HG02981 (cell line): ENCODE data around the gene KLHL26.
"Not testable (repeated sequence)": the region's sequence is repeated elsewhere in the genome, so short reads cannot be mapped to it uniquely, and the experiment has no call there.

Experiments
- ATAC-seq: cut with Tn5 transposase; IDR thresholded peaks from one replicate; pipeline ENCODE4 v1.9.1; 2021; ENCODE audit warnings: mild to moderate bottlenecking, moderate library complexity; ENCODE audit not compliant: unreplicated experiment

The KLHL26 gene

DNA sequence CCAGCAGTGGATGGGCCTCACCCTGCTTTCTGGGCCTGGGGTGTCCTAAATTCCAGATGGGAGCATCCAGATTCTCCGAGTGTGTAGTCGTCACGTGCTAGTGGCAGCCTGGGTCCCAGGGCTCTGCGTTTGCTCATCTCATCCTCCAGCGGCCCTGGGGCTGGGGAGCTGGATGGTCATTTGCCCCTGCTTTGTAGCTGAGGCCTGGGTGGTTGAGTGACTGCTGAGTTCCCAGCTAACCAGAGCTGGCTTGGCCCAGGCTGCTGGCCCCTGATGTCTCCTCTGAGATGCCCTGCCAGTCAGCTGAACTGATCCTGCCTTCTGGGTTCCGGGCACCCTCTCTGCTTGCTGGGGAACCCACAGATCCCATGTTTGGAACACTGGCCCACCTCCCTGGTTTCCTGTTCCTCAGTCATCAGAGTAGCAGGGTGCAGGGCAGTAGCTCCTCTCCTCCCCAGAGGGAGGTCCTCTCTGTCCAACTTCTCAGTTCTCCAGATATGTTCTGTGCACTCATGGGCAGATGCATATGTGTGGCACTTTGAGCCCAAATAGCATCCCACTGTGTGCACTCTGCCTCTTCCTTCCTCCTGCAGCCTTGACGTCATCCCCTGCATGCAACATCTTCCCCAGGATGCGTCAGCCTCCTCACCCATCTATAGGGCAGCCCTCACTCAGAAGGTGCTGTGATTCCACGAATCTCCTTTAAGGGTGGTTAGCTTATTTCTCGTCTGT, 24.3 kb downstream of the KLHL26 start:
- ATAC-seq, result no peak

DNA sequence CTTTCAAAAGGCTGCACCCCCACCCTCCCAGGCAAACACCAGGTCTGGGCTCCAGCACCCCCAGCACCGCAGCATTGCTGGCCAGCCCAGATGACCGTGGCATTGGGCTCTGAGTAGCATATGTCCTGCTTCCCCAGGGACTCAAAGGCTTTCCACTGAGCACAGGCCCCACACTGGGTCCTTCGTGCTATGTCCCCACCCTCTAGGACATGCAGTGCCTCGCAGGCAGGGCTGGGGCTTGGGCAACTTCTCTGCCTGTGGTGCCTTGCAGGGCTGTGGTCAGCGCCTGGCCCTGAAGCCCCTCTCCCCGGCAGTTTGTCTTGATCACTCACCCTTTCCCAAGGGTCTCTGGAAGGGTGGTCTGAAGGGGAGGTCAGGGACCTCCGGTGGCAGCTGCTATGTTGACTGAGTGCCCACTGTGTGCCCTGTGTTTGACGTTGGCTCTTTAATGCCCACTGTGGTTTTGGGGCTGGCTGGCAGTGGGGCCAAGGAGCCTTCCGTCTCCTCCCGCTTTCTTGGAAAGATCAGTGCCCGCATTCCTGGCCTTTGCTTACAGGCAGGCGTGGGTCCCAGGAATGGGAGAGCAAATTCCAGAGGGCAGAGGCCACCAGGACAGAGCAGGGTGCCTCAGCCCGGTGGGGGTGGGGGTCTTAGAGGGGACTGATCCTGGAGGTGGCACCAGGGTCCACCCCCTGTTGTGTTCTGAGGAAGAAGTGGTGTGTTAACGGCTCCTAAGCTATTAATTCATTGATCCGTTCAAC, 26.3 kb downstream of the KLHL26 start:
- no peak for ATAC-seq

DNA sequence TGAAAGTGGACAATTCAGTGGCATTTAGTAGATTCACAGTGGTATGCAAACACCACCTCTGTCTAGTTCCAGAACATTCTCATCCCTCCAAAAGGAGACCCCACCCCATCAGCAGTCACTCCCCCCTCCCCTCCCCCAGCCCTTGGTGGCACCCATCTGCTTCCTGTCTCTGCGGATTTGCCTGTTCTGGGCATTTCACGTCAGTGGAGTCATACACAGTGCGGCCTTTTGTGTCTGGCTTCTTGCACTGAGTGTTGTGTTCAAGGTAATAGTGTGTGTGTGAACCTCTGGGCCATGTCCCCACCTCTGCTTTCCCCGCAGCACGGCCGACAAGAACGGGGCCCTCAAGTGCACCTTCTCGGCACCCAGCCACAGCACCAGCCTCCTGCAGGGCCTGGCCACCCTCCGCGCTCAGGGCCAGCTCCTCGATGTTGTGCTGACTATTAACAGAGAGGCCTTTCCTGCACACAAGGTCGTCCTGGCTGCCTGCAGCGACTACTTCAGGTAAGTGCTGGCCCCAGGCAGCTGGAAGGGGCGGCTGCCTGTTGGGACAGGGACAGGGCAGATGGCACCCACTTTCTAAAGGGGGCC, 27.2 kb downstream of the KLHL26 start:
- no peak for ATAC-seq

DNA sequence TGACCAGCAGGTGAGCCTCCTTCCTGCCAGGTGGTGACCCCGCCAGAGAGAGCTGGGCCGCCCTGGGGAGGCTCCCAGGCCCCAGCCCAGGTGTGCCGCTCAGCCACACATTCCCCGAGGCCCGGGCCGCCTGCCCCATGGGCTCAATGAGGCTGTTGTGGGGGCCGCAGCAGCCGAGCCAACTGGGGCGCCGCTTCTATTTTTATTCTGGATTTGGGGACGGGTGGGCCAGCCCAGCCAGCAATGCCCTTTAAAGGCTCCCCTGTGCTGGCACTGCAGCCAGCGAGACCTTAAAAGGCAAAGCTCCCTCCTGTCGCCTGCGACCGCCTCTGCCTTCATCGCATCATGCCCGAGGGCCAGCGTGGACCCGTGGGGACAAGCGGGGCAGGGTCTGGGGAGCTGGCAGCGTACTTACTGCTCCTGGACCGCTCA, 29.0 kb downstream of the KLHL26 start:
- ATAC-seq, result no peak

DNA sequence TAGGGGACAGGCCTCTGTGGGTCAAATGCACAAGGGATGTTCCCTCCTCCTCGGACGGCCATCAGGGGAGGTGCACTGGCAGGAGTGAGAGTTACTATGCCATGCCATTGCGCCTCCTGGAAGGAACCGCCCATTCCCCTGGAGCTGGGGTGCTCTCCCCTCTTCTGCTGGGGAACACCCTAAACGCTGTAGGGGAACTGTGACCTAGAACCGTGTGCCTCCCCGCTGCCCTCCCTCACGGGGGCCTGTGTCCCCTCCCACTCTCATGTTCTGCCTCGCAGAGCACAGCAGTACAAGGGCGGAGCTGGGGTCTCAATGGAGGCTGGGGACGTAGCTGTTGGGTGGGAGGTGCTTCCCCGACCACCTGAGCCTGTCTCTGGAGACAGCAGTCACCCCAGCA, 29.5 kb downstream of the KLHL26 start:
- no peak for ATAC-seq

DNA sequence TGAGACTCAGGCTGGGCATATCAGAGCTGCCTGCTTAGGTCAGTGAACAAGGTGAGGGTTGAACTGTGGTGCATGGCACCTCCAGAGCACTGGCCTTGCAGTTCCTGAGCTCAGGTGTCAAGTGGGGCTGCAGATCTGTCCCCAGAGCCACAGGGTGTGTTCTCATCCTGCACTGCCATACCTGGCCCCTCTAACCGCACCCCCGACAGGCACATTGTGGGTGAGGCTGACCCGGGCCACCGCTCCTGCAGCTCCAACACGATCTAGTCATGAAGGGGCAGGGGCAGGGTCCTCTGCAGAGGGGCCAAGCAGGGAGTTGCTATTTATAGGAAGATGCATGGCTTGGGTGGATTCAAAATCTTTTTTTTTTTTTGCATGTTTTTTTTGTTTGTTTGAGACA, 30.0 kb downstream of the KLHL26 start:
- ATAC-seq, result no peak

DNA sequence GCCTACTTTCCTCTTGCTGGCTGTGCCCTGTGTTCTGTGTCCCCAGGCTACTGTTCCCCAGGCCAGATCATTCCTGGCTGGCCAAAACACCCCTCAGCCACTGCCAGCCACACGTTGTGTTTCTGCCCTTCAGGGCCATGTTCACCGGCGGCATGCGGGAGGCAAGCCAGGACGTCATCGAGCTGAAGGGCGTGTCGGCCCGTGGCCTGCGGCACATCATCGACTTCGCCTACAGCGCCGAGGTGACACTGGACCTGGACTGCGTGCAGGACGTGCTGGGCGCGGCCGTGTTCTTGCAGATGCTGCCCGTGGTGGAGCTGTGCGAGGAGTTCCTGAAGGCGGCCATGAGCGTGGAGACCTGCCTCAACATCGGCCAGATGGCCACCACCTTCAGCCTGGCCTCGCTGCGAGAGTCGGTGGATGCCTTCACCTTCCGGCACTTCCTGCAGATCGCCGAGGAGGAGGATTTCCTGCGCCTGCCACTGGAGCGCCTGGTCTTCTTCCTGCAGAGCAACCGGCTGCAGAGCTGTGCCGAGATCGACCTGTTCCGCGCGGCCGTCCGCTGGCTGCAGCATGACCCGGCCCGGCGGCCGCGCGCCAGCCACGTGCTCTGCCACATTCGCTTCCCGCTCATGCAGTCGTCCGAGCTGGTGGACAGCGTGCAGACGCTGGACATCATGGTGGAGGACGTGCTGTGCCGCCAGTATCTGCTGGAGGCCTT, 30.9 kb downstream of the KLHL26 start:
- no peak for ATAC-seq

DNA sequence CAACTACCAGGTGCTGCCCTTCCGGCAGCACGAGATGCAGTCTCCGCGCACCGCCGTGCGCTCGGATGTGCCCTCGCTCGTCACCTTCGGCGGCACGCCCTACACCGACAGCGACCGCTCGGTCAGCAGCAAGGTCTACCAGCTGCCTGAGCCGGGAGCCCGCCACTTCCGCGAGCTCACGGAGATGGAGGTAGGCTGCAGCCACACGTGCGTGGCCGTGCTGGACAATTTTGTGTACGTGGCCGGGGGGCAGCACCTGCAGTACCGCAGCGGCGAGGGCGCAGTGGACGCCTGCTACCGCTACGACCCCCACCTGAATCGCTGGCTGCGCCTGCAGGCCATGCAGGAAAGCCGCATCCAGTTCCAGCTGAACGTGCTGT, 31.4 kb downstream of the KLHL26 start:
- no peak for ATAC-seq

DNA sequence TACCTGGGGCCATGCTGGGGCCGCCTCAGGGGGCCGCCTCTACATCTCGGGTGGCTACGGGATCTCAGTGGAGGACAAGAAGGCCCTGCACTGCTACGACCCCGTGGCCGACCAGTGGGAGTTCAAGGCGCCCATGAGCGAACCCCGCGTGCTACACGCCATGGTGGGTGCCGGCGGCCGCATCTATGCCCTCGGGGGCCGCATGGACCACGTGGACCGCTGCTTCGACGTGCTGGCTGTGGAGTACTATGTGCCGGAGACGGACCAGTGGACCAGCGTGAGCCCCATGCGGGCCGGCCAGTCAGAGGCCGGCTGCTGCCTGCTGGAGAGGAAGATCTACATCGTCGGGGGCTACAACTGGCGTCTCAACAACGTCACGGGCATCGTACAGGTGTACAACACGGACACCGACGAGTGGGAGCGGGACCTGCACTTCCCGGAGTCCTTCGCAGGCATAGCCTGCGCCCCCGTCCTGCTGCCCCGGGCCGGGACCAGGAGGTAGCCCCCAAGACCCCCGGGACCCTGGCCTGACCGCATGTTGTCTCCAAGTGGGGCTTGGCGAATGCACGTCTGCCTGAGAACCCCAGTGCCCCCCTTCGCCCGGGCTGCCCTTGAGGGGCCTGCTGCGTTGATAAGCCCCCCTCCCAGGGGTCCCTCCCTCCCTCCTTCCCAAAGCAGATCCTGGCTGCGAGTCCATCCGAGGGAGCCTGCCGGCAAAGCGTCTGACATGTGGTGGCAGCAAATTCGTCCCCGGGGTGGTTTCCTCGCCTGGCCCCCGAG, 32.1 kb downstream of the KLHL26 start:
- ATAC-seq, result no peak

DNA sequence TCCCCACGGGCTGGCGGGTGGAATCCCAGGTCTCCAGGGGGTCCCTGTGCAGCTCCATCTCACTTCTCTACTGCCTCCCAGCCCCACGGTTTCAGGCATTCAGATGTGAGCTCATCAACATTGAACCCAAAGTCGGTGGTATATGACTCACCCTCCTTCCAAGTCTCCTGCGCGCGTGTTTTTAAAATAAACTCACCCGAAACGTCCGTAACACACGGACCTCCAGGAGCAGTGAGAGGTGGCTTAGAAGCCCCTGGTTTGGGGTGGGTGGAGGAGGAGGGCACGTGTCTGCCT, 32.6 kb downstream of the KLHL26 start:
- no peak for ATAC-seq

DNA sequence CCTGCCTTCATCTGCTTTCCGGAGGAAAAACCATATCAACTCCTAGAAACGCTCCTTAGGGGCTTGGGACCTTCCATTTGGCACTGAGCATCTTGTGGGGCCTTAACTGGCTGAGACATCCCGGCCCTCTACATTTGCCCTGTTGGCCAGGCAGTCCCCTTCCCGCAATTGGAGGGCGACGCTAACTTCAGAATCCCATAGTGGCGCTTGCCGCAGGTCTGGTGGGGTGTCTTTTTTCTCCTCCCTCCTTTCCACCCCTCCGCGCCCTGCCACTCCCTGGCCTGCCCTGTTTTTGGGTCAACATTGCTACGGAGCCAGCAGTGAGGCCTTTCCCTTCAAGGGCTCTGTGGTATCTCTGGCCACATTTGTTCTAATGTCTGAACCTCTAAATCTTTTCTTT, 33.1 kb downstream of the KLHL26 start:
- ATAC-seq, result no peak

DNA sequence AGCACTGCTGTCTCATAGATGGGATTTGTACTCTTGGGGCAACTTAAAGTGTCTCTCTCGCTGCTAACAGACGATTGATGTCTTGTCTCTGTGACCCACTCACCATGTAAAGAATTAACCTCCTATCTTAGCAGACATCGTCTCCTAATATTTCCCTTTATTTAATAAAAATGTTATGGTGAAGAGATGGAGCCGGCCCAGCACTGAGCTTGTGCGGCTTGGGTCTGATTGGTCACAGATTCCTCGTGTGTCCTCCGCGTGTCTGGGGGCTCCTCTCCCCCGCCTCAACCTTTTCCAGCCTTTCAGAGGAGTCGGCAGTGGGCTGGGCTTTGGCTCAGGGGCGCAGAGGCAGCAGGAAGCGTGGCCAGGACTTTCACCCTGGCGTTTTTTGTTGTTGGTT, 33.5 kb downstream of the KLHL26 start:
- no peak for ATAC-seq

DNA sequence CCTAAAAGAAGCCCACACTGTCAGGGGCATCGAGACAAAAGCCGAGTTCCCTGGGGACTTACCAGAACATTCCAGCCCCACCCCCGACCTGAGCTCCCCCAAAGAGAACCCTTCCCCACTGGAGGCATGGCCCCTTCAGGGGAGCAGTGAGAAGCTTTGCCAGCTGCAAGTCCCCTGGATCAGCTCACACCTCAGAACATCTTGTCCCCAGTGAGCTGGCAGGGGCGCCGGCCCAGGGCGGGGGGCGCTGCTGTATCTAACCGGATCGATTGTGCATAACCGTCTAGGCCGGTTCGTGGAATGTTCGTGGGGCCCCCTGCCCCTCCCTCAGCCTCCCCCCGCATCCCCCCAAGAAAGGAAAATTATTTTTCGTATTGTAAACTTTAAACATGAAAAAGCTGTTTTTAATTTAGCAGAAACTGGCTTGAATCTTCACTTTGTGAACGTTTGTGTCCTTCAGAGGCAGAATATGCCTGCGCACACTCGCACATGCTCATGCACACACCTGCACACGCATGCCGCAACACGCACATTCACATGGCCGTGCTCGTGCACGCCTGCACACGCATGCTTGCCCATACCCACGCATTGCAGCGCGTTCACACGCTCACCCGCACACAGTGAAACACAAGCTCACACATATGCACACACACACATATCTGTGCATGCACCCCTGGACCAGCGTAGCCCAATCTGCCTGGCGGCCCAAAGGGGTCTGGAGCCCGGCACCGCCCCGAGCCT, 34.6 kb downstream of the KLHL26 start:
- ATAC-seq, result no peak

DNA sequence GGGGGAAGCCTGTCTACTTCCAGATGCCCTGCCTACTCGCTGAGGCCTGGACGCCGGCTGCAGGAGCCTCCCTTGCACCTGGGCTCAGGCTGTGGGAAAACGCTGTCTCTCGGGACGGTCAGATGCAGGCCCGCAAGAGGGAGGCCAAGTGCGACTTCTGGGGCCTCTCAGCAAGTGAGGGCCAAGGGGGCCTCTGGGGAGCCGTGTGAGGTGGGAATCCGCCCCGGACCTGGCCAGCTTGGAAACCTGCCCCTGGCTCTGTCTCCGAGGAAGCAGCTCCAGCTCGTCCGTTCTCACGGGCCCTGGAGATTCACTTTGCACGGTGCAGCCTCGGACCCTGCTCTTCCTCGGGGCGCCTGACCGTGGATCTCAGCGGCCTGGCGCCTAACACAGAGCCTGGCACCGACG, 35.2 kb downstream of the KLHL26 start:
- ATAC-seq, result no peak

DNA sequence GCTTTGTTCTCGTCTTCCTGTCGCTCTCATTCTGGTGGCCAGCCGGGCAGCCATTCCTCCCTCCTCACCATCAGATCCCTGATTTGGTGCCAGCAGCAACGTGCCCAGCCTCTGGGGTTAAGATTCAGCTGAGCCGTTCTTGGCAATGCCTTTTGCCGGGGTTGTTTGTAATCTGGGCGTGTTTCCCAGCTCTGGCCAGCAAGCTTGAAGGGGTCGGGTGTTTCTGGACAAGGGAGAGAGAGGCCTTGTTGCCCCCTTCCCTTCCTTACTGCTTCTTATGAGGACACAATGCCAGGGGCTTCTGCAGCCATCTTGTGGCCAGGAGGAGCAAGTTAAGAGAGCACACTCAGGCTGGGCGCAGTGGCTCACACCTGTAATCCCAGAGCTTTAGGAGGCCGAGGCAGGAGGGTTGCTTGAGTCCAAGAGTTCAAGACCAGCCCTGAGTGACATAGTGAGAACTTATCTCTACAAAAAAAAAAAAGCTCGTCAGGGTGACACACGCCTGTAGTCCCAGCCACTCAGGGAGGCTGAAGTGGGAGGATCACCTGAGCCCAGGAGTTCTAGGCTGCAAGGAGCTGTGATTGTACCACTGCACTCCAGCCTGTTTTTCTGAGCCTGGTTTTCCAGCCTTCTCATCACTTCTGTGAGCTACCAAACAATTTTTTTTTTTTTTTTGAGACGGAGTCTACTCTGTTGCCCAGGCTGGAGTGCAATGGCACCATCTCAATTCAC, 35.9 kb downstream of the KLHL26 start:
- no peak for ATAC-seq

DNA sequence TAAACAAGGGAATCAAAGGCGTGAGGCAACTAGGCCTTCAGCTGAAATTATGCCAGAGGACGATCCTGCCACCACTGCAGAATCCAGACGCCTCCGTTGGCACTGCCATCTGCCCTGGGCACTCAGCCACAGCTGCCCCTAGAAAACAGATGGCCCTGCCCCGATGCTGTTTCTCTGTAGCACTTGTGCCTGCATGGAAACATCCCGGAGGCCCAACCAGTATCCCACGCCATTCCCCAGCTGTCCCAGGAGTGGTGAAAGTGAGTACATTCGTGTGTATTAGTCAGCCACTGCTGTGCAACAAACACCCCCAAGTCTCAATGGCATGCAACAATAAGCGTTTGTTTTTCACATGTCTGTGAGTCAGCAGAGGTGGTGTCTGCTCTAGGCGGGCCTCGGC, 37.8 kb downstream of the KLHL26 start:
- ATAC-seq, result no peak

DNA sequence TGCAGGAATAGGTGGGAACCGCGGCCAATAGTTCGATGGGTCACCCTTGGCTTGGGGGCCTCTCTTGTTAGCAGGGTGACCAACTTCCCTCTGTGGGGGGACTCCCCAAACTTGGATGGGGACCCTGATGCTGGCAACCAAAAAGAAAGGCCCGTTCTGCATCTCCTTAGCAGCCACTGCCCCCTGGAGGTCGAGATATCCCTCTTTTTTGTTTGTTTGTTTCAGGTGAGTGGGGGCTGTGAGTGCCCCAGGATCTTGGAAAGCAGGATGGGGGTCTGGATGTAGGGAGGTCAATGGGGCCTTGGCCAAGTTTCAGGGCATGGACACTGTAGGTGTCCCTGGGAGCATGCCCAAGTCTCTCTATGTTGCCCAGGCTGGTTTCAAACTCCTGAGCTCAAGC, 39.0 kb downstream of the KLHL26 start:
- no peak for ATAC-seq

DNA sequence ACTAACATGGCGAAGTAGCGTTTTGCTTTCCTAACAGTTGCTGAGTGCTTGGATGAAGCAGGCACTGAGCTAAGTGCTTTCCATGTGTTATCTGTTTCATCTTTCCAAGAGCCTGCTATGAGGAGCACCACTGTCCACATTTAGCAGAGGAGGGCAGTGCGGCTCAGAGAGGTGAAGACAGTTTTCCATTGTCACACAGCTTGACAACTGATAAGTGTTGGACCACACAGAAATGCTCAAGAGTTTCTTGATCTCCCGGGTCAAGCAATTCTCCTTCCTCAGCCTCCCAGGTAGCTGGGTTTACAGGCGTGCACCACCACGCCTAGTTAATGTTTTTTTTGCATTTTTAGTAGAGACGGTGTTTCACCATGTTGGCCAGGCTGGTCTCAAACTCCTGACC, 39.9 kb downstream of the KLHL26 start:
- no peak for ATAC-seq

DNA sequence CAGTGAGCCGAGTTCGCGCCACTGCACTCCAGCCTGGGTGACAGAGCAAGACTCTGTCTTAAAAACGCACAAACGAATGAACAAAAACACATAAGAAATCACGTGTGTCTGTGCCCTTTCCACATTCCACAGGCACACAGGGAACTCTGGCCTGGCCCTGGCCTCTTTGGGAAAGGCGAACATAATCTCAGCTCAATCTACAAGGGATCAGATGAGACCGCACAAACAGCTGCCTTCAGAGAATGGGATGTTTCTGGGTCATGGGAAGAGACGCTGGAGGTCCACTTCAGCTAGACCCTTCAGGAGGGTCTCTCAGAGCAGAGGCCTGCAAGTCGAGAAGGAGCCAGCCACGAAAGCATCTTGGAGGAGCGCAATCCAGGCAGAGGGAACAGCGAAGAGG, 40.3 kb downstream of the KLHL26 start:
- ATAC-seq, result no peak

DNA sequence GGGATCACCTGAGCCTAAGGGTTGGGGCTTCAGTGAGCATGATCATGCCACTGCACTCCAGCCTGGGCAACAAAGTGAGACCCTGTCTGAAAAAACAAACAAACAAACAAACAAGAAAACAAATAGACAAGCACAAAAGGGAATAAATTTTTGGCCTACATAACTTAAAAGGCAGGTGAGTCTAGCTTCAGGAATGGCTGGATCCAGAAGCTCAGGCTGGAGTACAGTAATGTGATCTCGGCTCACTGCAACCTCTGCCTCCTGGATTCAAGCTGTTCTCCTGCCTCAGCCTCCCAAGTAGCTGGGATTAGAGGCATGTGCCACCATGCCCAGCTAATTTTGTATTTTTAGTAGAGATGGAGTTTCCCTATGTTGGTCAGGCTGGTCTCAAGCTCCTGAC, 43.3 kb downstream of the KLHL26 start:
- not testable (repeated sequence) for ATAC-seq
